OCI-LY3 (cell line): ENCODE measurements around the gene KLF15.

Source experiments
- EZH2phosphoT487 ChIP-seq: fragments of 200-600 bp; shearing (Covaris generic); IDR thresholded peaks from 2 replicates; pipeline ENCODE4 v1.6.1; 2018; ENCODE audit warnings: antibody characterized with exemption, mixed run types, low read depth
- TF ChIP-seq, protein P1 (sequence below): fragments of 200-600, 300-600 bp; sonication (generic); IDR thresholded peaks from 2 replicates; pipeline ENCODE4 v1.5.1; 2014; ENCODE audit warnings: antibody characterized with exemption, low read length, low read depth

DNA sequence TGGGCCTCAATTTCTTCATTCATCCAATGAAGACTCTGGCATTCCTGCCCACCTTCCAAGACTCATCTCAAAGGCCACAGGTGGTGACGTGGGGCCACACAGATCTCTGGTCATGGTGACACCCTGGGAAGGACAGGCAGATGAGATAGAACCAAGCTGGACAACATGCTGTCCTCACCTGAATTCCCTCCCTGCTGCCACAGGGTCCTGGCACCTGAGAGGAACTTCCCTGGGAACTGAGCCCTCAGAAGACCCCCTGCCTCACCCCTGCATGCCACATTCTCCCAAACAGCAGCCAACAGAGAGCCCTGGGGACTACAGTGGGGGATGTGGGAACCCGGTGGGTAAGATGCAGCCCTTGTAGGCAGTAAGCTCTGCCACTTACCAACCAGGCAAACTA is 10.7 kb downstream of the KLF15 start:
- TF ChIP-seq, protein P1, sequence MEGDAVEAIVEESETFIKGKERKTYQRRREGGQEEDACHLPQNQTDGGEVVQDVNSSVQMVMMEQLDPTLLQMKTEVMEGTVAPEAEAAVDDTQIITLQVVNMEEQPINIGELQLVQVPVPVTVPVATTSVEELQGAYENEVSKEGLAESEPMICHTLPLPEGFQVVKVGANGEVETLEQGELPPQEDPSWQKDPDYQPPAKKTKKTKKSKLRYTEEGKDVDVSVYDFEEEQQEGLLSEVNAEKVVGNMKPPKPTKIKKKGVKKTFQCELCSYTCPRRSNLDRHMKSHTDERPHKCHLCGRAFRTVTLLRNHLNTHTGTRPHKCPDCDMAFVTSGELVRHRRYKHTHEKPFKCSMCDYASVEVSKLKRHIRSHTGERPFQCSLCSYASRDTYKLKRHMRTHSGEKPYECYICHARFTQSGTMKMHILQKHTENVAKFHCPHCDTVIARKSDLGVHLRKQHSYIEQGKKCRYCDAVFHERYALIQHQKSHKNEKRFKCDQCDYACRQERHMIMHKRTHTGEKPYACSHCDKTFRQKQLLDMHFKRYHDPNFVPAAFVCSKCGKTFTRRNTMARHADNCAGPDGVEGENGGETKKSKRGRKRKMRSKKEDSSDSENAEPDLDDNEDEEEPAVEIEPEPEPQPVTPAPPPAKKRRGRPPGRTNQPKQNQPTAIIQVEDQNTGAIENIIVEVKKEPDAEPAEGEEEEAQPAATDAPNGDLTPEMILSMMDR: no peak
- TF ChIP-seq EZH2phosphoT487: no peak
